Measurements from ENCODE around the gene SHISA3.
"Not testable (repeated sequence)": the region's sequence is repeated elsewhere in the genome, so short reads cannot be mapped to it uniquely, and the experiment has no call there.

SHISA3 gene

DNA sequence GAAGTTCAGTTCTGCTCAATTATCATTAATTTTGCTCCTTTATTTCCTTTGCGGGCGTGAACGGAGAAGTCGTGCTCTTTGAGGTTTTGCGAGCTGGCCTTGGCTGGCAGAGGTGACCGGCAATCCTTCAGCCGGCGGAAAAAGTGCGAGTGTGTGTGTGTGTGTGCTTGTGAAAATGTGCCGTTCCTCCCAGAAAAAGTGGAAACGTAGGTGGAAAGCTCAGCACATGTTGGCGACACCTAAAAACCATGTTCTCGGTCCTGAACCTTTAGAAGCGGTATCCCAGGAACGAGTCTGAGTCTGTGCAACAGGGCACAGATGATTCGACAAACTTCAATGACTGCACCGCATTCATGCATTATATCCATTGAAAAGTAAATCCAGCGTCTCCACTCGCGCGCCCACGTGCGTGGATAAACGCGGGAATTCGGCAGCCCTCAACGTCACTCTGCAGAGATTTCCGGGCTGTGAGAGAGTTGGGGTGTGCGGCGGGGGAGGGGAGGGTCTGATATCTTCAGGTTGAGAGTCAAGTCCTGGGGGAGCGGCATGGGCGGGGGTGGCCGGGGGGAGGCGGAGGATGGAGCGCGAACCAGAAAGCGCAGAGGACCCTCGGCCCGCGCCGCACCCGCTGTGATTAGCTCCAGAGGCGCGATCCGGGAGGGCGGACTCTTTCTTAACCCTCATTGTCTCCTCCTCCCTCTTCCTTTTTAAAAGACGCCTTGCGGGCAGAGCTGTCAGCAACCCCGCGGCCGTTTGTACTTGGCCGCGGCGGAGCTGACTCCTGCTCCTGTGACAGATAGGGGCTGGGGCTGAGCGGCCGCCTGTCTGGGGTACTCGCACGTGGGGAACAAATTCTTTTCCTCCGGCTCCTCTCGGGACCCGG, at the start of gene SHISA3:
SHISA3 (plus strand) TSS at position 737 of the 883 bp plus-strand sequence. CDS start 569 bp downstream, outside the sequence.
- no peak for DNase-seq (ENCODE audit: low read depth, low spot score)

DNA sequence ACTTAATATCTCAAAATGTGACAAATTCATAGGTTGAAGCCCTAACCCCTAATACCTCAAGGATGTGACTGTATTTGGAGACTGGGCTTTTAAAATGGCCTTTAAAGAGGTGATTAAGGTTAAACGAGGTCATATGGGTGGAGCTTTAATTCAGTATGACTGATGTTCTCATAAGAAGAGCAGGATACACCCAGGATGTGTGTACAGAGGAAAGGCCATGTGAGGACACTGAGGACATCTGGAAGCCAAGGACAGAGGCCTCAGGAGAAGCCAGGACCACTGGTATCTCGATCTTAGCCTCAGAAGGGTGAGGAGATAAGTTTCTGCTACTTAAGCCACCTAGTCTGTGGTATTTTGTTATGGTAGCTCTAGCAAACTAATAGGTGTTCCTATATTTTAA, 49.0 kb upstream of the SHISA3 start:
- no peak for DNase-seq (ENCODE audit: low read depth, low spot score)

DNA sequence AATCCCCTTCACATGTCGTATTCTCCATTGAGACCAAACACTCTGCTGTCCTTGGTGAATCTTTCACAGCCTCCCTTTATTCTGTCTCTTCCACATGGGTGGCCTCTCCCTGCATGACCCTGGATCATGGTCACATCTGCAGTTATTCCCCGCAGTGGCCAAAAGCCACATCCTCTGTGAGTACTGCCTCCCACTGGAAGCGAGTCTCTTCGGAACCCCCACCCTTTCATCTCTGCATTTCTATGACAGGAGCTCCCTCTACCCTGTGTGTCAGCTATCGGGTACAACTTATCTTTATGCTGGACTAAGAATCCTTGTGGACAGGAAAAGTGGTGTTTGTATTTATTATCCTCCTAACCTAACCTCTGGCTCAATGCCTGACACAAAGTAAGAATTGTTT, 48.6 kb upstream of the SHISA3 start:
- no peak for DNase-seq (ENCODE audit: low read depth, low spot score)

DNA sequence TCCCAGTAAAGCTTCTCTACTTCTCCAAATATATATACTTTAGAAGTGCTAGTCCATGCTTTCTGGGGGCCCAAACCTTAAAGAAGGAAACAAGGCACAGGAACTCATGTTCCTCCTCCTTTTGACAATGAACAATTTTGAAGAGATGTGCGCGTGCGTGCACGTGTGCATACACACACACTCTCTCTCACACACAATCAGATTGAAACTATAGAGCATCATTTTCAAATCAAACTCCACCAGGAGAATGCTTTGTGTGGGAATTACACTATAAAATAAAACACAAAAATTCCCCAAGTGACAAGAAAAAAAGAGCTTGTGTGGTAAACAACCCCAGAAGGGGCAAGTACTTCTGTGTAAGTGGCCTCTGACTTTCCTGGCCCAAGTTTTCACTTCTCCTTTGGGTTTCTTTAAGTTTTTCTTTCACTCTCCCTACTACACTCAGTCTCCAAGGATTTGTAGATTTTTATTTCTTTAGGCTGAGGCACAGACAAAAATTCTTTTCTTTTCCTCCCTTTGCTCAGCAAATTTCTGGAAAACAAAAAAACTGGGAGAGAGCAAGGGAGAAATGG, 46.6 kb upstream of the SHISA3 start:
- DNase-seq (ENCODE audit: low read depth, low spot score): no peak

DNA sequence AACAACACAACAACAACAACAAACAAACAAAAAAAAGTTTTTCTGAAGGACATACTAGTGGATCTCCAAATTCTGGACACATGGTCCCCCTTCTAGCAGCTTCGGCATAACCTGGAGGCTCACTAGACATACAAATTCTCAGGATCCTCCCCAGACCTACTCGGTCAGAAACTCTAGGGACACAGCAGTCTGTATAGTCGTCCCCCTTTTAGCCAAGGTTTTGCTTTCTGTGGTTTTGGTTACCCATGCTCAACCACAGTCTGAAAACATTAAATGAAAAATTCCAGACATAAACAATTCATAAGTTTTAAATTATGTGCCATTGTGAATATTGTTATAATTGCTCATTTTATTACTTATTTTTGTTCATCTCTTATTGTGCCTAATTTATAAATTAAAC, 45.2 kb upstream of the SHISA3 start:
- no peak for DNase-seq (ENCODE audit: low read depth, low spot score)

DNA sequence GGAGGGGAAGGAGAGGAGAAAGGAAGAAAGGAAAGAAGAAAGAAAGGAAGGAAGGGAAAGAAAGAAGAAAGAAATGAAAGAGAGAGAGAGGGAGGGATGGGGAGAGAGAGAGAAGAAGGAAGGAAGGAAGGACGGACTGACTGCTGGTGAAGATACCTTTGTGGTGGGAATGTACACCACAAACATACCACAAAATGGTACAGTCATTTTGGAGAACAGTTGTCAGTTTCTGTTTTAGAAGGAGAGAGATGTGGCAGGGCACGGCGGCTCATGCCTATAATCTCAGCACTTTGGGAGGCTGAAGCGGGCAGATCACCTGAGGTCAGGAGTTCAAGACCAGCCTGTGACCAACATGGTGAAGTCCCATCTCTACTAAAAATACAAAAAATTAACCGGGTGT, 40.0 kb upstream of the SHISA3 start:
- no peak for DNase-seq (ENCODE audit: low read depth, low spot score)

DNA sequence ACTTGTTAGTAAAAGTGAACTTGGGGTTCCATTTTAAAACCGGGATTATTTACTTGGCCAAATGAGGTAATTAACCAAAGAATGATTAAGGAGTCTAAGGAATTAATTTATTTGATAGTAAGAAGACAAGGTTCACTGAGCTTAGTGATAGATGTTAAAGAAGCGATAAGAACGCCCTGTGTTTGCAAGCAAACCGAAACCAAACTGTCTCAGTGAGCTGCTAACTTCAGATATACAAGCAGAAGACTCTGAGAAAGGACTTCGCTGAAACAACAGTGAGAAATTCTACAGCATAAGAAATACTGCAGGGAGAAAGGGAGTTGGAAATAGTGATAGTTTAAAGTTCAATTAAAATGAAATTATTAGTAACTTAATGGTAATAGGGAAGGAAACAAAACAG, 37.6 kb upstream of the SHISA3 start:
- no peak for DNase-seq (ENCODE audit: low read depth, low spot score)

DNA sequence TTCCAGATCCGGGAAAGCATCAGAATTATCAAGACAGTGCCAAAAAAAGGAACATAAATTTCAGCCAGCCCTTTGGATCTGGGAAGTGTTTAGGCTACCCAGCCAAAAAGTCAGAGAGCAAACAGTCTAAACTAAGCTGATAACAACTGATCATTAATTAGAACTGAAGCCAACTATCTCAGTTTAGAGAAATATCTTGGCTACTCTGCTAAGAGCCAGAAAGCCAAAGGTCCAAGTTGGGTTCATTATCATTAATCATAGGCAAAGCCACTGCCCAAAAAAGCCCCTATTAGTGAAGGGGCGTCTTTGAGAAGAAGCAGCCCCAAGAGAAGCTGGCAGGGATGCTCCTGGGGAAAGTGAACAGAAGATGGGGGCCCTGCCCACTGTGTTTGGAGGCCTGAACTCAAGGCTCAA, 37.0 kb upstream of the SHISA3 start:
- no peak for DNase-seq (ENCODE audit: low read depth, low spot score)

DNA sequence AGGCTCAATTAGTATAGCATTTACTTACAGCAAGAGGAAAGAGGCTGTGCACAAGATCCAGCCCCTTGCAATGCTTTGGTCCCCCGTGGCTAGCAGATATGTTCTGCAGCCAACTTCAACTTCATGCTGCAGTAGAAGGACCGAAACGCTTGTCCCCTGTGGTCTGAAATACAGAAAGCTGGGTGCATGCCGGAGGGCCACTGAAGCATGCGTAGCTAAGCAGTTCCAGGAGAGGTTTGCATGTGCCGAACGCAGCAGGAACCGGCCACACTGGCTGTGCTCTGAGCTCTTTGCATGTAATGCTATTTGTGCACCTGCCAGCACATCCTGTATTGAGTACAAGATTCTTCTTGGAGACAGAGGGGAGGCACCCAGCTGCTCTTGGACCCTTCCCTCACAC, 35.8 kb upstream of the SHISA3 start:
- DNase-seq (ENCODE audit: low read depth, low spot score): no peak

DNA sequence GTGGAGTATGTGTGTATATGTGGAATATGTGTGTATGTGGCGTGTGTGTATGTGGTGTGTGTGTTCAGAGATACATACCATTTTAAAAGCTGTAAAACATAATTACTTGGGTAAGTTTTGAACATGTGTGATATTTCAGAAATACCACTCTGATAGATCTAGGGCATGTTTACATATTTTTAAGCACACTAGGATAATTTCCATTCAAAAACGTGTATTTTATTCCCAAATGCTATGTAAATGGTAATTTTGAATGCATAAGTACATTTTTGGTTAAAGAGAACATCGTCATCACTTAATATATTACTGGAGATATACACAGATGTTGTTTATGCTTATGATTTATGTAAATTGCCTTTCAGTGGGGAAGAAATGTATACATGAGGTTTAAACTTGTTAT, 34.7 kb upstream of the SHISA3 start:
- no peak for DNase-seq (ENCODE audit: low read depth, low spot score)

DNA sequence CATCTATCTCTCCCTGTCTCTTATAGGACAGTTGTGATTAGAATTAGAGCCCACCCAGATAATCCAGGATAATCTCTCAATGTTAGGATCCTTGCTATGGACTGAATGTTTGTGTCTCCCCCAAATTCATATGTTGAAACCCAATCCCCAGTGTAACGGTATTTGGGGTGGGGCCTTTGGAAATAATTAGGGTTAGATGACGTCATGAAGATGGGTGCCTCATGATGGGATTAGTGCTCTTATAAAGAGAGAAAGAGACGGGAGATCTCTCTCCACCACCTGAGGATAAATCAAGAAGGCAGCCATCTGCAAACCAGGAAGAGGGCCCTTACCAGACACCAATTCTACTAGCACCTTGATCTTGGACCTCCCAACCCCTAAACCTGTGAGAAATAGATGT, 33.7 kb upstream of the SHISA3 start:
- no peak for DNase-seq (ENCODE audit: low read depth, low spot score)

DNA sequence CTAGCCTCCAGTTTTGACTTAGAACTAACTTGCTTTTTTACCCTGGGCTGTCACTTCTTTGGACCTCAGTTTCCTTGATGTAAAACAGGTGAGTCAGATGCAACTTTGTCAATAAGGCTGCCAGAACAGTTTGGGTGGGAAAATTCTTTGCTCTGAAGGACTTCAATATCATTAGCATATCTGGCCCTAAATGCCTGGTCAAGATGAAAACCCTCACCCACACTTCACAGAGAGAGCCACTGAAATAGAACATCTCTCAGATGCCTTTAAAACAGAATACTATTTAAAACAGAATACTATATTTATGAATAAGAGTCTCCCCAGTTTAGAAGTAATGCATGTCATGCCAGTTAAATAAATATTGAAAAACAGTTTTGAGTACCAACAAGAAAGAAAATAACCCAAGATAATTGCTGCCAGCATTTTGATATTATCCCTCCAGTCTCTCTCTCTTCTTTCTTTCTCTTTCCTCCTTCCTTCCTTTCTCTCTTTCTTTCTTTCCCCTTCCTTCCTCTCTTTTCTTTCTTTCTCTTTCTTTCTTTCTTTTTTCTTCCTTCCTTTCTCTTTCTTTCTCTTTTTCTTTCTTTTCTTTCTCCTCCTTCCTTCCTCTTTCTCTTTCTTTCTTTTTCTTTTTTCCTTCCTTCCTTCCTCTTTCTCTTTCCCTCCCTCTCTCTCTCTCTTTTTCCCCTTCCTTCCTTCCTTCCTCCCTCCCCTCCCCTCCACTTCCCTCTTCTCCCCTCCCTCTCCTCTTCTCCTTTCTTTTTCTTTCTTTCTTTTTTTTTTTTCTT, 32.8 kb upstream of the SHISA3 start:
- no peak for DNase-seq (ENCODE audit: low read depth, low spot score)

DNA sequence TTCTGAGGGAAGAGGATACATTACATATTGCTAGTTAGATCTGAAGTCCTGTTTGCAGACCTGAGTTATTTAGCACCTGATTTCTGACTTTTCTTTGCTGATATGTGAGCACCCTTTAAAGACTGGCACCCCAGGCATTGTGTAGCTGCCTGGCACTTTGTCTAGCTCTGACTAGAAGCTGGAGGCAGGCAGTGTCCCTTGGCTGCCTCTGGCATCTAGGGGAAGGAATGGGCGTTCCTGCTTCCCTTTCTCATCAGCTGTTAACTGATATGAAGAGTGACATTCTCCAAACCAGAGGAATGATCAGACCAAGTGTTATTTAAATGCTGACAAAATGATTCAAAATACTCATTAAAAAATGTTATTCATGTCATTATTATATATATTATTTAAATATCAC, 30.3 kb upstream of the SHISA3 start:
- no peak for DNase-seq (ENCODE audit: low read depth, low spot score)

DNA sequence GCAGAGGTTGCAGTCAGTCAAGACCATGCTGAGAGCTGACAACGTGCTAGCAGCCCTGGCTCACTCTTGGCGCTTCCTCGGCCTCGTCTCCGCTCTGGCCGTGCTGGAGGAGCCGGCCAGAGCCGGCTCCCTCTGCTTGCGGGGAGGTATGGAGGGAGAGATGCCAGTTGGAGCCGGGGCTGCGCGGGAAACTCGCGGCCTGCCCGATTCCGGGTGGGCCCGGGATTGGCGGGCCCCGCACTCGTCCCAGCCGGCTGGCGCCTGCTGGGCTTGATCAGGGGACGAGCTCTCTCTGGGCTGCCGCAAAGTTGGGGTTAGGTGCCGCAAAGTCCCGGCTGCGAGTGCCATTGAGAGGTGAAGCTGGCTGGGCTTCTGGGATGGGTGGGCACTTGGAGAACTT, 27.8 kb upstream of the SHISA3 start:
- DNase-seq (ENCODE audit: low read depth, low spot score): no peak

DNA sequence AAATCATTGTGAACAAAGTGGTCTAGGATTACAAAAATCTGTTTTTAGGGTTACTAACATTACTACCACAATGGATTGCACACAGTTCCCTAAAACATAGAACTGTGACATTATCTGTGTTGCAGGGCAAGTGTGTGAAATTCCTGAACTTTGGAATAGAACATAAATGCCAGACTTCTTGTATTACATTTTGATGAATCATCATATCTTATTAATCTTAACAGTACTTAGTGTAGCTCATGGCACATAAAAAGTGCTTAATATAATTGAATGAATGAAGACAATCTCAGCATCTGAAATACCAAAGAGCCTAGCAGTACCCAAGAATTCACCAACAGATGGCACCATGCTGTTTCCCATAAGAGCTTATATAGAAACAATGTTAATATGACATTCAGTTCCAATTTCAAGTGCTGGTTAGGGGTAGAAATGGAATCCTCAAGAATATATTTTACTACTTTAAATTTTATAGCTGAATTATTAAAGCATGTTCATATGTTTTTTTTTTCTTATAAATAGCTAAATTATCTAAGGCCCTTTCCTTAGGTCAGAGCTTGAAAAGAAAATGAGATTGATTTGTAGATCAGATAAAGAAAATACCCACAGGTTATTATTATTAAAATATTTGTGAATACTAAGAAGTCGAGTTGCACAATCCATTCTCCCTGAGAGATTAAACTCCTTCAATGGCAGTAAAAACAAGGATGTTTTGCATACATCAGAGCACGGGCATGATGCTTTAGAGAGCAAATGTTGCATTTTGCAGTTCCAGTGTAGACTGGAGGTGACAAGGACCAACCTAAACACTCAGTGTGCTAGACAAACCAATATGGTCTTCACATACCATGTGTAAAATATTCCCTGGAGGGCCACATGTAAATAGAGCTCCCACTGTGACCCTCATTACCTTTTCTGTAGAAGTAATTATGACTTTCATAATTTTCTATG, 25.7 kb upstream of the SHISA3 start:
- DNase-seq (ENCODE audit: low read depth, low spot score): no peak

DNA sequence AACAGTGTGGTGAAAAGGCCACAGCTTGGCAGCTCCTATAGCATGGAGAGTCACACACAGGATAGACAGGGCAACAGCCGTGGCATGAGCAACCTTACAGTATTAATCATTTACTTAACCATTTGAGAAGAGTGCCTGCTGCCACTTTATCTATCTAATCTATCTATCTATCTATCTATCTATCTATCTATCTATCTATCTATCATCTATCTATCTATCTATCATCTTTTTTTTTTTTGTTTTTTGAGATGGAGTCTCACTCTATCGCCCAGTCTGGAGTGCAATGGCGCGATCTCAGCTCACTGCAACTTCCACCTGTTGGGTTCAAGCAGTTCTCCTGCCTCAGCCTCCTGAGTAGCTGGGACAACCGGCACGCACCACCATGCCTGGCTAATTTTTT, 25.0 kb upstream of the SHISA3 start:
- not testable (repeated sequence) for DNase-seq (ENCODE audit: low read depth, low spot score)

DNA sequence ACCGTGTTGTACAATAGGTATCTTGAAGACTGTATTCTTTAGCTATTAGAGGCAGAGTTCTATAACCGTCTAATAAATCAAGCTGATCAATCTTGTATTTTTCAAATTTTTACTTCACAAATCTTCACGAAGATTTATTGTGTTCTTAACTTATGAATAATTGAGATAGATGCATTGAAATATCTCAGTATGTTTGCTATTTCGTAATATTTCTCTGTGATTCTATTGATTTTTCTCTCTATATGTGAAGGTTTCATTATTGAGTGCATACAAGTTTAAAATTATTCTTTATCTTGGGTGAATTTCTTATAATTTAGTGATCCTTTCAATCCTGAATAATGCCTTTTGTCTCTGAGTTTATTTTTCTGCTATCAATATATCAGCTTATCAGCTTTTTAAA, 19.8 kb upstream of the SHISA3 start:
- no peak for DNase-seq (ENCODE audit: low read depth, low spot score)

DNA sequence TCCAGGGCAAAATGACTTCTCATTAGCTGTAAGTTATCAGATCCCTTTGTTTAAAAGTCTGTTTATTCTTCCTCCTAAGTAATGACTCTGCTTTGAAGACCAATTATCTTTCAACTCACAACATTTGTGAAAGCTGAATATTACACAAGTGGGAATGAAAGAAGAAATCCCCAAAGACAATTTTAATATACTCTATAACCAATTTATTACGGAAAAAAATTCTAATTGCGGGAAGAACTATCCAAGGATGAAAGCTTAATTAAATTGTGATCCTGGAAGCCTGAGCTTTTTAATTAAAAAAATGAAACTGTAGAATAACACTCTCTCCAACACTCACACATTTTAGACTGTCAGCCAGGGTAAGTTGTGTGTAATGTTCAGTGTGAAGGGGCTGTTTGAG, 15.6 kb upstream of the SHISA3 start:
- DNase-seq (ENCODE audit: low read depth, low spot score): no peak

DNA sequence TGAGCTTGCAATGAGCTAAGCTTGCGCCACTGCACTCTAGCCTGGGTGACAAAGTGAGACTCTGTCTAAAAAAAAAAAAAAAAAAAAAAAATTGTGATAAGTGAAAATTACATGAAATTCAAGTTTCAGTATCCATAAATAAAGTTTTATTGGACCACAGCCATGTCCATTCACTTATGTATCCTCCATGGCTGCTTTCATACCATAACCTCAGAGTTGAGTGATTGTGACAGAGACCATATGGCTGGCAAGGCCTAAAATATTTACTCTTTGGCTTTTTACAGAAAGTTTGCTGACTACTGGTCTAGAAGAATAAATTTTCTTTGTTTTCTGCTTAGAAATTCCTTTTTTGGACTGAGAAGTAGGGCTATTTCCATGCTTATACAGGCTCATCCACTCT, 11.8 kb upstream of the SHISA3 start:
- no peak for DNase-seq (ENCODE audit: low read depth, low spot score)

DNA sequence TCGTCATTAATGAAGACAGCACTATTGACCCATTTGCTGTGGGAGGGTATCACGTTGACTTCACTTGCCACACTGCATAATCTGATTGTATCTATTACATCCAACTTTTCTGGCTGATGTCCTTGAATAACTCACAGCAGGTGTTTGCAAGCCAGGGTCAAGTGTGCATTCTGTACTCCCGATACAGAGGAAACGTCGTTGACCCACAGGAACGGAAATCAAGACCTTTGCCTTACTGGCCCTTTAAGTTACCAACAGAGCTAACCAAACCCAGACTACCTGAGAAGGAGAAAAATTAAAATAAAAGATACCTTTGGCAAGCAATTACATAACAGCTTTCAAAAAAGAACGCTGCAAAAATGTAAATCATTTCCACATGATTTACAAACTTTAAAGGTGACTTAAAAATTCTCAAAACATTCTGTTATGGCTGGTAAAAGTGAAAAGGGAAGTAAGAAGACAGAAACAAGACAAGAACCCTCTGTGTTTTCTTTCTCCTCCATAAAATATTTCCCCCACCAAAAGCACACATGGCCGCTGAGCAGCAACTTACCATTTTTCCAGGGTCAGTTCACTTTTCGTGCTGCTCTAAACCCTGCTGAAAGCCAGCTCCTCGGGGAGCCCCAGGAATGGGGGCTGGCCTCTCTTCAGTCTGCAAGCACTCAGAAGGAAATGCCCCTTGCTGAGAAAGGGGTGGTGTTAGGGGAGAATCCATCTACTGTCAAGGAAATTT, 6.5 kb upstream of the SHISA3 start:
- DNase-seq (ENCODE audit: low read depth, low spot score): no peak

DNA sequence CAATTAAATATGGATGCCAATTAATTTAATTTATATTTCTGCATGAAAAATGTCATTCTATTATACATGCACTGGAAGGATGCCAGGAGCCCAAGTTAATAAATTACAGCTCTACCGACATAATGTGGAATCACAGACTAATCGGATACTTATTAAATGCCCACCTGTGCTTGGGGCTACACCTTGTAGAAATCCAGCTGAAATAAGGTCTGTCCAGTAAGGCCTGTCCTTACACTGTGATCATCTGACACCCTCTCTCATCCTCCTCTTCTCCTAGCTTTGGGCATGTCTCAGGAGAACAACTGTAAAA, 6.0 kb upstream of the SHISA3 start:
- DNase-seq (ENCODE audit: low read depth, low spot score): no peak

All from activated naive CD8-positive, alpha-beta T cell treated with anti-CD3 and anti-CD28 coated beads, Interleukin-2, amount 50 U/mL, for 16 hours (primary cell).